ELR (cell line): Measurements from ENCODE around the gene CERS3.

Experiments used
- DNase-seq: peaks from one replicate; pipeline ENCODE4 v3.0.0-alpha.2; 2015; ENCODE audit warnings: low read depth

Gene CERS3

GRCh38 chr15:100383302-100384107 is 145.2 kb downstream of the CERS3 start:
- peak; percentile 32 for DNase-seq

- DNase-seq, result no peak
Measured at GRCh38 chr15:100373942-100374341, 154.8 kb downstream of the CERS3 start.

DNA sequence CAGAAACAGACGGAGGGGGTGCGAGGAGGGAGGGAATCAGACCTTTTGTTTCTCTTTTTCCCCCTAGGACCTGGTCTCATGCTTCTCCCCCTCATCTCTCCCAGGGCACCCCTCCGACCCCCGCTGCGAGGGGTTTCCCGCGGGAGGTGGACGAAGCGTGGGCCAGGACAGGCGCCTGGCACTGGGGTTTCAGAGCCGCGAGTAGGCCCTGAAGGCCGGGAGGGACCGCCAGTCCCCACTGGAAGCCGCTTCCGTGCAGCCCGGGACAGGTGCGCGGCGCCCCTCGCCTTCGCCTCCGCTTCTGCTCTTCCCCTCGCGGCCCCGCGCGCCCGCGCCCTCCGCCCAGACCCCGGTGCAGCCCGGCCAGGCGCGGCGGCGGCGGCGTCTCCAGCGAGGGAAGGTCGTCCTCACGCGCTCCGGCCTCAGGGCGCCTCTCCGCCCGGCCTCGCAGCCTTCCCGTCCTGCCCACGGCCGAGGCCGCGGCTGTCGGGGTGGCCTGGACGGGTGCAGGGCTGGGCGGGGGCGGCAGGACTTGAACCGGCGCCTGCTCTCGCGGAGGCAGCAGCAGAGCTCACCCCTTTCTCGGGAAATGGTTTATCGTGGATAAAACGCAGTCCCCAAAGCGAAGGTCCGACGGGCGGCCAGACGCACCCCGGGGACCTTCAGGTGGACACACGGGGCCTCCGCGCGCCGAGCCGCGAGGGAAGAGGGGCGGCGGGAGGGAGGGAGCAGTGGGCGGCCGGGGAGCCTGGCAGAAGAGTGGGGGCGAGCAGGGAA is 155.4 kb downstream of the CERS3 start:
- no peak for DNase-seq

- DNase-seq, result no peak
Measured at GRCh38 chr15:100372739-100373119, 156.0 kb downstream of the CERS3 start.

GRCh38 chr15:100355342-100355741 is 173.4 kb downstream of the CERS3 start:
- no peak for DNase-seq

DNA sequence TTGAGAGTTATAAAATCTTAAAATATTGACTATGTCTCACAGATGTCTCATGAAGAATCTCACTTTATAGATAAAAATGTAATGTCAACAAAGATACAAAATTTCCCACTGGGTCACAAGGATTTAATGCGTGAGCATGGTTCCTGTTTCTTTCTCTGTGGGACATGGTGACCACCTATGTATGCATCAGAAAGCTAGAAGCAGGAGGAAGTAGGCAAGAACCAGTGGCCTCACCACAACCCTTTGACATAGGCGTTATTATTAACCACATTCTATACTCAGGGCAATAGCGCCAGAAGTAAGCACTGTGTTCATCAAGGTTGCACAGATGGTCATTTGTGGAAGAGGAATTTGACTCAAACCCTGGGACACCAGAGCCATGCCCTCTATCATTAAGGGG is 175.3 kb downstream of the CERS3 start:
- no peak for DNase-seq

DNA sequence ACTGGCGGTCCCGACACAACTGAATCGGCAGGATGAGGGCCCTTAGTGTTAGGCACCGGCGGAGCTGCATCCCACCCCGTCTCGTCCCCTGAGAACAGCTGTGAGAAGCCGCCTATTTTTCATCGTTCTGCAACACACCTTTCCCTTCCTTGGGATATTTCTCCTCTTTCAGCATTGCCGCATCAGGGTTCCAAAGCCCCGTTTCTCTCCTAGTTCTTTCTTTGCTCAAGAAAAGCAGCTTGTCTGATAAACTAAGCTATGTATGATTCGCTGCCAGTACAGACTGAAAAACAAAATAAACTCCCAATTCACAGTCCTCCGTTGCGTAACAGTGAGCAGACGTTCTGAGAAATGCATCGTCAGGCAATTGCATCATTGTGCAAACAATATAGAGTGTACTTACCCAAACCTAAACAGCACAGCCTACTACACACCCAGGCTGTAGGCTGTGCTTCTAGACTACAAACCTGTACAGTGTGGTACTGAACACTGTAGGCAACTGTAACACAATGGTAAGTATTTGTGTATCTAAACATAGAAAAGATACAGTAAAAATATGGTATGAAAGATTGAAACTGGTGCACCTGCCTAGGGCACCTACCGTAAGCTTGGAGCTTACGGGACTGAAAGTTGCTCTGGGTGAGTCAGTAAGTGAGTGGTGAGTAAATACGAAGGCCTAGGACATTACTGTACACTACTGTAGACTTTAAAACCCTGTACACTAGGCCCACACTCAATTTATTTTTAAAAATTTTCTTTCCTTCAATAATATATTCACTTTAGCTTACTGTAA is 178.1 kb downstream of the CERS3 start:
- DNase-seq, result peak; percentile 13
